ENCODE measurements around the gene SMTNL2.
"Not testable (repeated sequence)": the region's sequence is repeated elsewhere in the genome, so short reads cannot be mapped to it uniquely, and the experiment has no call there.

The SMTNL2 gene

GRCh38 chr17:4587803-4588202, 3.5 kb downstream of the SMTNL2 start:
- DNase-seq = no peak

- DNase-seq = no peak
These were observed 4.1 kb downstream of the SMTNL2 start for GRCh38 chr17:4588391-4588790.

- DNase-seq = no peak
These were observed 4.7 kb downstream of the SMTNL2 start for GRCh38 chr17:4588898-4589625.

GRCh38 chr17:4590042-4590441, 5.7 kb downstream of the SMTNL2 start:
- not testable (repeated sequence) for DNase-seq

GRCh38 chr17:4590981-4591453, 6.7 kb downstream of the SMTNL2 start:
- no peak for DNase-seq

GRCh38 chr17:4591529-4591928, 7.2 kb downstream of the SMTNL2 start:
- DNase-seq = no peak

GRCh38 chr17:4592240-4593005, 8.1 kb downstream of the SMTNL2 start:
- DNase-seq = no peak

GRCh38 chr17:4593021-4593421, 8.7 kb downstream of the SMTNL2 start:
- DNase-seq = no peak

- no peak for DNase-seq
These were observed 10.1 kb downstream of the SMTNL2 start for GRCh38 chr17:4594406-4594805.

GRCh38 chr17:4594931-4595684, 10.8 kb downstream of the SMTNL2 start:
- DNase-seq = peak; percentile 20

- not testable (repeated sequence) for DNase-seq
These were observed 11.5 kb downstream of the SMTNL2 start for GRCh38 chr17:4595685-4596342.

- no peak for DNase-seq
These were observed 12.5 kb downstream of the SMTNL2 start for GRCh38 chr17:4596636-4597380.

GRCh38 chr17:4597975-4598374, 13.6 kb downstream of the SMTNL2 start:
- no peak for DNase-seq

- DNase-seq = no peak
These were observed 14.6 kb downstream of the SMTNL2 start for GRCh38 chr17:4598776-4599504.

GRCh38 chr17:4599505-4600281, 15.4 kb downstream of the SMTNL2 start:
- DNase-seq = no peak

- DNase-seq = no peak
These were observed 16.2 kb downstream of the SMTNL2 start for GRCh38 chr17:4600563-4600962.

- no peak for DNase-seq
These were observed 17.0 kb downstream of the SMTNL2 start for GRCh38 chr17:4601326-4601725.

- no peak for DNase-seq
These were observed 17.7 kb downstream of the SMTNL2 start for GRCh38 chr17:4602041-4602440.

GRCh38 chr17:4604111-4604644, 19.8 kb downstream of the SMTNL2 start:
- DNase-seq = no peak

GRCh38 chr17:4604736-4605135, 20.4 kb downstream of the SMTNL2 start:
- DNase-seq = not testable (repeated sequence)
